GM19324 (cell line): ENCODE measurements around the gene CCDC91.
"Not testable (repeated sequence)": the region's sequence is repeated elsewhere in the genome, so short reads cannot be mapped to it uniquely, and the experiment has no call there.

Source experiments
- ATAC-seq: cut with Tn5 transposase; IDR thresholded peaks from one replicate; pipeline ENCODE4 v1.9.1; 2021; ENCODE audit warnings: mild to moderate bottlenecking, moderate library complexity; ENCODE audit not compliant: unreplicated experiment, low FRiP score

CCDC91 gene

DNA sequence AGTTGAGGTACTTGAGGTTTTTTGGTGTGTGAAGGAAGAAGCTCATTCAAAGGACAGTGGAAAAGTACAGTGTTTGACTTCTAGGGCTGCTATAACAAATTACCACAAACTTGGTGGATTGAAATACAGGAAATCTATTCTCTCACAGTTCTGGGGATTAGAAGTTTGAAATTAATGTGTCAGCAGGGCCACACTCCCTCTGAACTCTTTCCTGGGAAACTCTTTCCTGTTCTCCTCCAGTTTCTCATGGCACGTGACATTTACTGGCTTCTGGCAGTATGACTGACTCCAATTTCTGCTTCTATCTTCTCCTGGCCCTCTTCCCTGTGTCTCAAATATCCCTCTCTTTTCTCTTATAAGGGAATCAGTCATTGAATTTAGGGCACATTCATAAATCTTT lies 160.2 kb downstream of the CCDC91 start:
- ATAC-seq = no peak

DNA sequence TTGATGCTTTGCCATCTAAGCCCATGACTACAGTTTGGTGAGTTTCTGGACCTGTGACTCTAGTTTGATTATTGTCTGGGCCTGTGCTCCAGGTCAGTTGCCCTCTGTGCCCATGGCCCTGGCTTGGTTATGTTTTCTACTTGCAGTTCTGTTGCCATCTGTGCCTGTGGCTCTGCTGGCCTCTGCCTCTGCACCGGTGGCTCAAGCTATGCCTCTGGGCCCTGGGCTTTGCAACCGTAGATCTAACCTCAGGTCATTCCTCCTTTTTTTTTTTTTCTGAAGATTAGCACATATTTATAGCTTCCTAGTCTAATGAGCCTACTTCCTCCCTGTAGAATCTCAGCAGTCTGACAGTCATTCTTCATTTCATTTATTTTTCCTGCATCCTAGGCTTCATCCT lies 161.2 kb downstream of the CCDC91 start:
- ATAC-seq = no peak

DNA sequence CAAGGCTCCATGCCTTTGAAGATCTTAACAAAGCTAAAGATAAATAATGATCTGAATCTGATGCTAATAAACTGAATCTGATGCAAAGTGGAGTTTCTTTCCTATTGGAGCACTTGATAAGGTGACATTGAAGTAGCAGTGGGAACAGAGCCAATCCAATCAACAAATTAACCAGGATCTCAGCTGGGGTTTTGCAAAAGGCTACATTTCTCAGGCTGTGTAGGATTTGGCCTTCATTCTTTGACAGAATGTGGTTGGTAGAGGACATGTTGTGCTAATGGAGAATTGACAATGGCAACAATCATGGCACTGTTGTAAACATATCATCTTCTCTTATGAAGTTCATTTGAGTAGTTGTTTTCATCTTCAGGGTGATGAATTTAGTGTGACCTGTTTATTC lies 164.9 kb downstream of the CCDC91 start:
- no peak for ATAC-seq

DNA sequence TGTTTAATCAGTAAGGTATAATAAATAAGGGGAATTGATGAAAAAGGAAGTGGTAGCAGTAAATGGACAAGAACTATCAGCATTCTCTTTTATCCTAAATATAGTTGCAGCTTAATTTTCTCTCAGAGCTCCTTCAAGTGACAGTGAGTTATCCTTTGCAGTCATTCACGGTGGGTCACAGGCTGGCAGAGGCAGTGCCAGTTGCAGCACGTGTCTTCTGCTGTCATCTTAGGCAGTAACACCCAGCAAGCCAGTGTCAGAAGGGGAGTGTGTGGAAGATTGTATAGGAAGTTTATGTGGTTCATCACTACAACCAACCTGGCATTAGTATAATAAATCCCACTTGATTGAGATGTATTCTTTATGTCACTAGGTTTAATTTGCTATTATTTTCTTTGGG lies 170.0 kb downstream of the CCDC91 start:
- ATAC-seq = no peak

DNA sequence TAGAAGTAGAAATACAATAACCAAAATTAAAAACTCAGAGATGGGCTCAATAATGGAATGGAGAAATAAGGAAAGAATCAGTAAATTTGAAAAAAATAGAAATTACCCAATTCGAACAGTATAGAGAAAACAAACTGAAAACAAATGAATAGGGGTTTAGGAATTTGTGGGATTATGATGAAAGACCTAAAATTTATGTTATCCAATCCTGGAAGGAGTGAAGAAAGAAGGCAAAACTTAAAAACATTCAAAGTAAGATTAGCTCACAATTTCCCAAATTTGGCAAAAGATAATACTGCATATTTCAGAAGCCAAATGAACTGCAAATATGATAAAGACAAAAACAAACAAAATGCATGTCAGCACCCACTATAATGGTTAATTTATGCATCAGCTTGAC lies 177.1 kb downstream of the CCDC91 start:
- no peak for ATAC-seq

DNA sequence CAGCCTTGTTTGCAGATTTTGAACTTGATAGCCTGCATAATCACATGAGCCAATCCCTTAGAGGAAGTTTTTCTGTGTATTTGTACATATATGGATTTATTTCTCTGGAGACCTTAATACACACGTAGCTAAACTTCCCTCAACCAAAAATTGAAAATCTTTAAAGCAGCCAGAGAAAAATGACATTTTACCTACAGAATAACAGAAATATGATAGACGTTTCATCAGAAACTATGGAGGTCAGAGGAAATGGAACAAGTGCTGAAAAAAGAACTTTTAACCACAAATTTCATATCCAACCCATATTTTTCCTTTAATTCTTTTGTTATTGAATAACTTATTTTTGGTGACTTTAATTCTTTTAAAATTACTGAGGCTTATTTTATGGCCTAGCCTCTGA lies 177.7 kb downstream of the CCDC91 start:
- no peak for ATAC-seq

DNA sequence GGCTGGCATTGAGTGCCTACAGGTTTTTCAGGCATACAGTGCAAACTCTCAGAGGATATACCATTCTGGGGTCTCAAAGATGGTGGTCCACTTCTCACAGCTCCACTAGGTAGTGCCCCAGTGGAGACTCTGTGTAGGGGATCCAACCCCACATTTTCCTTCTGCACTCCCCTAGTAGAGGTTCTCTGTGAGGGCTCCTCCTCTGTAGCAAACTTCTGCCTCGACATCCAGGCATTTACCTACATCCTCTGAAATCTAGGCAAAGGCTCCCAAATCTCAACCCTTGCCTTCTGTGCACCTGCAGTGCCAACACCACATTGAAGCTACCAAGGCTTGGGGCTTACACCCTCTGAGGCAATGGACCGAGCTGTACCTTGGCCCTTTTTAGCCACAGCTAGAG lies 179.2 kb downstream of the CCDC91 start:
- no peak for ATAC-seq

DNA sequence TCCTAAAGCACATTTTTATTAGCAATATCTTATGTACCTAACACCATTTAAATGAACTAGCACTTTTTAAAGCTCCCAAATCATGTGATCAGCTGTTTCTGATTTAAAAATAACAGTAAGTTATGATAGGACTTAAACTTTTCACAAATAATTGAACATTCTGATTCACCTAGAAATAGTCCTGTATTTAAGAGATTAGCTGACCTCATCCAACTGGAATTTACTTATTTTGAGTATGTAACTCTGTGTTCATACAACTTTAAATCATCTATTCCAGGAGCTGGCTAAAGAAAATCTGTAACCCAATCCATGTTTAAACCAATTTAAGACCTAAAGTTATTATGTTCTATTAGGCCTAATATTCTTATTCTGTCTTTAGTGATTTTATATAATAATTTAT lies 184.3 kb downstream of the CCDC91 start:
- no peak for ATAC-seq

DNA sequence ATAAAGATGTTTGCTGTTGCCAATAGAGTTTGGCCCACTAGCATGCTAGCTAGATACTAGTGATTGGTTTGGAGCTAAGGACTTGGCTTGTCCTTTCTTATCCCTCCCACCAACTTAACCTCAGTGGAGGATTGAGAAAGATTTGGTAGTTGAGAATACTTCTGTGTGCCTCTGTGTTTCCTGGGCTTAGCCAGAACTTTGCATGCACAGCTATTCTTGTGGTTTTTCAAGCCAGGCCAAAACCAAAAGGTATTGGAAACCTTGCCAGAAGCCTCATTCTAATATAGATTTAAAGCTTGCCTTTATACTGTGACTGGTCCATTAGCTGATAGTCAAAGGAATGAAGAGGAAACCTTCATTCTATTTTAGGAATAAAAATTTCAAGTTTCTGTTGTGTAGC lies 188.5 kb downstream of the CCDC91 start:
- no peak for ATAC-seq

DNA sequence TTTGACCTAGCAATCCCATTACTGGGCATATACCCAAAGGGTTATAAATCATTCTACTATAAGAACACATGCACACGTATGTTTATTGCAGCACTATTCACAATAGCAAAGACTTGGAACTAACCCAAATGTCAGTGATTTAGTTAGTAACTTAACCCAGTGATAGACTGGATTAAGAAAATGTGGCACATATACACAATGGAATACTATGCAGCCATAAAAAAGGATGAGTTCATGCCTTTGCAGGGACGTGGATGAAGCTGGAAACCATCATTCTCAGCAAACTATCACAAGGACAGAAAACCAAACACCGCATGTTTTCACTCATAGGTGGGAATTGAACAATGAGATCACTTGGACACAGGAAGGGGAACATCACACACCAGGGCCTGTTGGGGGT lies 189.5 kb downstream of the CCDC91 start:
- not testable (repeated sequence) for ATAC-seq

DNA sequence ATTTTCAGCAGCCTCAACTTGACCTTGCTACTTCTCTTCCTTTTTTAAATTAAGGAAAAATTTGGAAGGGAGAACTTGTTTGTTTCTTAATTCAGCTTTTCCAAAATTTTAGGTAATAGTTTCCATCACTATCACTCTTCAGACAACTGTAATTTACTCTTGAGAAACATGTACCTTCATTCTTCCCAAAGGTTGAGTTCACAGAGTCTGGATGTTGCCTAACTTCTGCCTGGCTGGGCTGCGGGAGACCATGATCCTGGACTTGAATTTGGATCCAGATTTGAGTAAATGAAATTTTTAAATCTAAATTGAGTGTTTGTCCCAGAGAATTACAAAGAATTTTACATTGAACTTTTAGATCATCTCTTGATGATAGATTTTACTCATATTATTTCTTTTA lies 193.1 kb downstream of the CCDC91 start:
- ATAC-seq = no peak

DNA sequence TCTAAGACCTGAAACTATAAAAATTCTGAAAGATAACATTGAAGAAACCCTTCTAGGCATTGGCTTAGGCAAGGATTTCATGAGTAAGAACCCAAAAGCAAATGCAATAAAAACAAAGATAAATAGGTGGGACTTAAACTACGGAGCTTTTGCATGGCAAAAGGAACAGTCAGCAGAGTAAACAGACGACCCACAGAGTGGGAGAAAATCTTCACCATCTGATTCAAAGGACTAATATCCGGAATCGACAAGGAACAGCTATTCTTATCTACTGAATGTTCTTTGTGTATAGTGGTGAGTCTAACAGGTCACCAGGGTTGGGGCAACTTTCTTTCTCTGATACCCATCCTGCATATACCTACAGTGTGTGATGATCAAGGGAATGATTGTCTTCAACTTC lies 198.6 kb downstream of the CCDC91 start:
- ATAC-seq = no peak

DNA sequence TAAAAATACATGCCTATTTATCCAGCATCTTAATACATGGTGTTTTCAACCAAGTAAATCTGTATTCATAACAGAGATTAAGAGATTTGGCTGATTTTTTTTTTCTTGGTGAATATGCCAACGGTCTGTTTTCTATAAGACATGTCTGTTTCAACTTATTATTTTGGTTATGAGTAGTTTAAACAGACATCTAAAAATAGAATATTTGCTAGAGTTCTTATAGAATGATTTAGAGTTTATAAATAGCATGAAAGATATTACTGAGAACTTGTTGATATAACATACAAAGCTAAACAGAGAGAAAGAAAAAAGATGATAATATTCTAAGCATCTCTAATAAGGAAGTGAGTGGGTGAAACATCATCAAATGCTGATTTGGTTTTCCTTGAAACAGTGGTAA lies 199.9 kb downstream of the CCDC91 start:
- no peak for ATAC-seq

DNA sequence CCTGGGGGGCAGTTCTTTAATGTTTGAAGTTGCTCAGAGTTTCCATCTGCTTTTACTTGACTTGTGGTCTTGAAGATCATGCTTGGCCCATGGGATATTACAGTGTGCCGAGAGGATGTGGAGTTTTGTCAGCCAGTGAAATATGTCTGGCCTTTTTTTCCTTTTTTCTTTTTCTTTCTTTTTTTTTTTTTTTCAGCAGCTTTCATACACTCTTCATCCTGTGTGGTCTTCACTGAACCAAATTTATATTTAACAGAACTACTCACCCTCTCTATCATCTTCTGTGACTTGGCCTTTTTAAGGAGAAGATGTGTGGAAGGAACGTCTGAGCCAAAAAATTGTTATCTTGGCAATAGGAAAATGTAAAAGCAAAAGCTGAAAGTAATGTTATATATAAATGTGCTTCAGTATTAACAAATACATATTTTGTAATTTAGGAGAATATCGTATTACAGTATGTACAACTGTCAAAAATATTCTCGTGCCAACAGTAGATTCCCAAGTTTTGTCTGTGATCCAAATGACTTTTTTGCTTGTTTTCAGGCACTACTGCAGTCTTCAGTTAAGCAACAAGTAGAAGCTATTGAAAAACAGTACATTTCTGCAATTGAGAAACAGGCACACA lies 200.6 kb downstream of the CCDC91 start:
- ATAC-seq = no peak

DNA sequence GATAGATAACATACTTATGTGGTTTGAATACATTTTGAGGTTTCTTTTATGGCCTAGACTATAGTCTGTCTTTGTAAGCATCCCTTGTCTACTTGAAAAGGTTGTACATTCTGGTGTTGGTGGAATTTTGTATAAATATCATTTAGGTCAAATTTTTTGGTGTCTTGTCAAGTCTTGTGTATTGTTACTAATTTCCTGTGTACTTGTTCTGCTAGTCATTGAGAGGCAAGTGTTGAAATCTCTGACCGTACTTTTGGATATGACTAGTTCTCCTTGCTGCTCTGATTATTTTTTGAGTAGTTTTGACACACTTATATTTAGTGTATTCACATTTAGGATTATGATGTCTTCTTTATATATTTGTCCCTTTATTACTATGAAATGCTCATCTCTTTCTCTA lies 219.6 kb downstream of the CCDC91 start:
- ATAC-seq = no peak

DNA sequence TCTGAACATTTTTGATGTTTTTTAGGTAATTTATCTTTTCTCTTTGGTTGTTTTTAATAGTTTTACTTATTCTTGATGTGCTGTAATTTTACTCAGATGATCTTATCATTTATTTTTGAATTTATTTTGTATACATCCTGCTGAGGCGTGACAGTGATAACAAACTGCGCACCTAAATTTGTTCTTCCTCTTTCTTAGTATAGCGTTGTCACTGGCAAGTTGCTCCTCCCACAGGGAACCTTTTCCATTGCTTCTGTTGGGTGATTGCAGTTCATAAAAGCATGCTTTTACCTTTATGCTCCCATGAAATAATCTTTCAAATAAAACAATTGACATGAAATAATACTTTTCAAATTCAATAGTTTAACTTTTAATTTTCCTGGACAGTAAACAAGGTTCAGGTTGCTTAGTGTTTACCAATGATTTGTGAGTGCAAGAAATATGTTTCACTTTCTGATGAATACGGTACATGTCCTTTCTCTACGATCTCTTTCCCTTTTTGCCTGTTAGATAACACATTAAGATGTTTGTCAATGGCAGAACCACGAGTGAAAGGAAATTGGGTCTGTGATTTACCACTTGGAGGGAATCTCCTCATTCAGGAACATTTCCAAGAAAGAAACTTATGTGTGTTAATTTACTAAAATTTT lies 223.3 kb downstream of the CCDC91 start:
- ATAC-seq = peak; percentile 91

DNA sequence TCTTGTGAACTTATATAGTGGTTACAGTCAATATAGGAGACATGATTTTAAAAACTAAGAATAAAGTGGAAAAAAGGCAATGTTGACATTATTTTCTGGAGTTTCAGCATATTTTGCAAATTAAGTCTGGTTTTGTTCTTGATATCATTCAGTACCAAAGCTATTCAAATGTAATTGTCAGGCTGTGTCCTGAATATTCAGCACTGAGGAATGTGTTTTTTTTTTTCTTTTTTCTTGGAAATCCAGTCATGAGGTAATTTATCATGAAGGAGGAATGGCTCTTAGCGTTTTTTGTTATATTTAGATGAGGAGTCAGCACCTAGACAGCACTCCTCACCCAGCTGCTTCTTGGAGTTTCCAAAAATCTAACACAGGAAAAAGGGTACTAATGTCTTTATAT lies 225.5 kb downstream of the CCDC91 start:
- no peak for ATAC-seq

DNA sequence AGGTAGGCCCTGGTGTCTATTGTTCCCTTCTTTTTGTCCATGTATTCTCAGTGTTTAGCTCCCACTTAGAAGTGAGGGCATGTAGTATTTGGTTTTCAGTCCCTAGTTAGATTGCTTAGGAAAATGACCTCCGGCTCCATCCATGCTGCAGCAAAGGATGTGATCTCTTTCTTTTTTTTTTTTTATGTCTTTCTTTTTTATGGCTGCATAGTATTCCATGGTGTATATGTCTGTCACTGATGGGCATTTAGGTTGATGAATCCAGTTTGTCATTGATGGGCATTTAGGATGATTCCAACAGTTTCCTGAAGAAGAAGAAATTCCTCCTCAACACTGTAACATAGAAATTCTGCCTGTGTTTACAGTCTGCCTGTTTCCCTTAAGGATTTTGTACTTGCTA lies 231.1 kb downstream of the CCDC91 start:
- ATAC-seq = no peak

DNA sequence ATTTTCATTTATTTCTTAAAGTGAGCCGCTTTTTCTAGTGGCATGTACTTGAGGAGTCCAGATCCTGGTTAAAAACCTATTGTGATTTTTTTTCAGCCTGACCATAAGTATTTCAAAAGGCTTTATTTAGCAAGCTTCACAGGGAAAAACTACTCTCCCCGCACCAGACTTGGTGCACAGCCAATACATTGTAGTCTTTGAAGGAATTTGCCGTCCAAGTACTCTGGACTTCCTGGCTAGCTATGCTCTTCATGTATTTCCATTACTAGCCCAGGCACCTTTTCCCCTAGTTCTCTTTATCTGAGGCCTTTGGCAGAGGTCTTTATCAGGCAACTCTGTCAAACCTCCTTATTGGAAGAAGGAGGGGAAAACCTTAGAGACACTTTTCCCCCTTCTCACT lies 234.7 kb downstream of the CCDC91 start:
- no peak for ATAC-seq

DNA sequence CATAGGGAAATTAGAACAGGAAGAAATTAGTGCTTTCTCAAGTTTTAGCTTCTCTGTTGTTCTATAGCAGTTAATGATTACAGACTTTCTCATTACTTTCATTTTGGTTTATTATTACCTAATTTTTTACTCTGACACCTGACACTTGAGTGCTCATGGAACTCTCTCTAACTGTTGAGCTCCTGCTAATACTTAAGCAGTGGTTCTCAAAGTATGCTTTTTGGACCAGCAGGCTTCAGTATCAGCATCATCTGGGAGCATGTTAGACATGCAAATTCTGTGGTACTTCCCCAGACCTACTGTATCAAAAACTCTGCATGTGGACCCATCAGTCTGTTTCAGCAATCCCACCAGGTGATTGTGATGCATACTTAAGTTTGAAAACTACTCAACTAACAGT lies 235.3 kb downstream of the CCDC91 start:
- peak; percentile 63 for ATAC-seq

DNA sequence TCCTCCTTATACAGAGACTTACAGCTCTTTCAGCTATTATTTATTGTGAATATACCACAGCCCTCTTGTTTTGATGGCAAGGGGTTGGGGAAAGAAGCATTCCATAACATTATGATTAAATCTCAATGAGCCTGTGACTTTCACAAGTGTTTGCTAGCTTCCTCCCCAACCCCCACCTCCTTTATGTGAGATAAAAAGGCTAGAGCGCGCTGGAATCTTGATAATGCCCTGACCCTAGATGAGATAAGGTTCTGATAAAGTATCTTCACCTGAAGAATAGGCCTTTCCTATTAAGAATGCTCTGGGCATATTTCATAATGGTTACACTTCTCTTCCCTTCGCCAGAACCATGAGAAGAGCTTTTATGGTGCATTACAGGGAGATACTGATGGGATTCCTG lies 236.8 kb downstream of the CCDC91 start:
- no peak for ATAC-seq

DNA sequence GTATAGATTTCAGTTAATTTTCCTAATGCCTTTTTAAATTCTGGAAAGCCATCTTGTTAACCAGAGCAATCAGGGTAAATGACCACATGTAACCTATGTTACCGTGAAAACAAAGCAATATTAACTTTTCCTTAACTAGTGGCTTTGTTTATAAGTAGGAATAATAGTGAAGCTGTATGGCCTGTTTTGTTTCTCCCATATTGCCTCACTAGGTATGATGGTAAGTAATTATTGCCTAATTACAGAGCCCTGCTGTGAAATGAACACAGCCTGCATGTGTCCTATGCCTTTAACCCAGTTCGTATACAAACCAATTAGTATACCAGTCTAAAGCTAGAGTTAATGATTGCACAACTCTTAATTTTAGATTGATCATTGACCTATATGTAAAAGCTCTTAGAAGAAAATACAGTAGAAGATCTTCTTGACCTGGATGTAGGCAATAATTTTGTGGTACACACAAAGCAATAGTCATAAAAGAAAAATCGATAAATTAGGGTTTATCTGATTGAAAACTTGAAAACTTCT lies 249.9 kb downstream of the CCDC91 start:
- ATAC-seq = no peak
